HepG2 (cell line): ENCODE results near the gene TECTB.

Experiments
- CEBPB ChIP-seq: IDR thresholded peaks from 2 replicates; pipeline ENCODE4 v1.6.1; 2011; ENCODE audit warnings: low read depth, low read length, improper control_type of control experiment, borderline replicate concordance
- GZF1 ChIP-seq: sonication (generic); formaldehyde crosslinking; IDR thresholded peaks from 2 replicates; pipeline ENCODE4 v1.5.1; 2020; ENCODE audit warnings: mild to moderate bottlenecking, missing genetic modification reagents
- MAX ChIP-seq: IDR thresholded peaks from 2 replicates; pipeline ENCODE4 v1.6.1; 2012; ENCODE audit warnings: inconsistent platforms
- POLR2AphosphoS5 ChIP-seq: IDR thresholded peaks from 2 replicates; pipeline ENCODE4 v1.6.1; 2012; ENCODE audit warnings: low read depth, low read length
- RAD21 ChIP-seq: fragments of 450-650 bp; formaldehyde crosslinking; IDR thresholded peaks from 2 replicates; pipeline ENCODE4 v1.5.0; 2020; ENCODE audit warnings: mild to moderate bottlenecking
- RERE ChIP-seq: IDR thresholded peaks from 2 replicates; pipeline ENCODE4 v1.6.1; 2016; ENCODE audit warnings: low read depth, missing genetic modification reagents, missing compliant biosample characterization
- SIN3A ChIP-seq: IDR thresholded peaks from 2 replicates; pipeline ENCODE4 v1.6.1; 2011; ENCODE audit warnings: low read depth, mild to moderate bottlenecking, control low read depth, low read length, borderline replicate concordance
- TCF12 ChIP-seq, 2 experiments: fragments of 450-650 bp in 1 of 2; sonication (generic) in 1 of 2; formaldehyde crosslinking in 1 of 2; IDR thresholded peaks; 2 replicates each; pipeline versions ENCODE4 v1.6.1 to v1.8.0; 2017 to 2022; ENCODE audit warnings: antibody characterized with exemption in 1 of 2, mild to moderate bottlenecking in 1 of 2, missing genetic modification reagents in 1 of 2, moderate library complexity in 1 of 2
- ZBTB7A ChIP-seq: sonication (generic); formaldehyde crosslinking; IDR thresholded peaks from 2 replicates; pipeline ENCODE4 v1.8.0; 2022; ENCODE audit warnings: mild to moderate bottlenecking, missing genetic modification reagents
- ZNF761 ChIP-seq: sonication (generic); formaldehyde crosslinking; conservative IDR thresholded peaks from 2 replicates; pipeline ENCODE4 v1.4.0; 2020; ENCODE audit warnings: mild to moderate bottlenecking, missing genetic modification reagents
- TF ChIP-seq, protein P1 (sequence below): sonication (generic); formaldehyde crosslinking; IDR thresholded peaks from 2 replicates; pipeline ENCODE4 v1.4.0; 2020; ENCODE audit warnings: missing genetic modification reagents

DNA sequence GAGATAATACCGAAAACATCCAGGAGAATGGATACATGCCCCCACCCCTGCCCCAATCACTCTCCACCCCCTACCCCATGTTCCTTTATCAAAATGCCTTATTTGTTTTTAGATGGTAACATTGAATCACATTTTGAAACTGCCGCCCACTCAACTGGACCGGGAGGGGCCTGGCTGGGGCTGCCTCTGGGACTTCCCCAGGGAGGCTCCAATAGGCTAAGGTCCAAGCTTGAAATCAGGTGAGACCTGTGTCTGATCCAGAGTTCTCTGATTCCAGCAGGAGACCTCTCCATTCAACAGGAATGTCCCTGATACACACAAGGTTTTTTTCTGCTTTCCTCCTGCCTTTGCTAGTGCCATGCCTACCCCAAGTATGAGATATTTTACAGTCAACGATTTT, 47.0 kb downstream of the TECTB start:
- TF ChIP-seq RERE (CRISPR knock-in tag): no peak
- TF ChIP-seq, protein P1, sequence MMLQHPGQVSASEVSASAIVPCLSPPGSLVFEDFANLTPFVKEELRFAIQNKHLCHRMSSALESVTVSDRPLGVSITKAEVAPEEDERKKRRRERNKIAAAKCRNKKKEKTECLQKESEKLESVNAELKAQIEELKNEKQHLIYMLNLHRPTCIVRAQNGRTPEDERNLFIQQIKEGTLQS: no peak
- no peak for TF ChIP-seq RAD21 (CRISPR knock-in tag)
- no peak for TF ChIP-seq ZNF761
- TF ChIP-seq SIN3A: no peak
- no peak for TF ChIP-seq CEBPB
- no peak for TF ChIP-seq ZBTB7A
- TF ChIP-seq MAX: no peak
- TF ChIP-seq TCF12 (IDR thresholded peaks at IDR 0.05): no peak
- no peak for TF ChIP-seq TCF12 (CRISPR knock-in tag; IDR thresholded peaks at IDR 0.05)
- TF ChIP-seq GZF1 (CRISPR knock-in tag): no peak
- TF ChIP-seq POLR2AphosphoS5: no peak
